ENCODE results near the gene TCP11L2.
"Not testable (repeated sequence)": the region's sequence is repeated elsewhere in the genome, so short reads cannot be mapped to it uniquely, and the experiment has no call there.

- not testable (repeated sequence) for TF ChIP-seq REST (IDR thresholded peaks at IDR 0.05; ENCODE audit: borderline replicate concordance); CTCF (IDR thresholded peaks at IDR 0.05; ENCODE audit: poor library complexity, severe bottlenecking); SMC3 (conservative IDR thresholded peaks at IDR 0.05; ENCODE audit: poor library complexity); EP300 (conservative IDR thresholded peaks at IDR 0.05; ENCODE audit: poor library complexity, severe bottlenecking)
These were observed 15.9 kb upstream of the TCP11L2 start for GRCh38 chr12:106286576-106287162.

All from neural cell (in vitro differentiated cells).